ENCODE results near the gene TRAPPC10. TPM values are rescaled to one million over a fixed set of nuclear protein-coding genes. Genes with fewer than 3 reads are reported as not detected.
A peak's percentile ranks its signal among the peaks of the same experiment; 100 is the strongest.

The TRAPPC10 gene
- total RNA-seq, 4 donors from 2014 or later = 38.6 to 77.8 (median 55.3) TPM

- no peaks in the 10 kb centered on the region for H3K27me3 ChIP-seq
- no peak overlapping the region for H3K4me3 ChIP-seq (replicated peaks in 1 of 3)
- no peaks in the 10 kb centered on the region for H3K9me3 ChIP-seq
- peaks cover 4 to 5% of the 10 kb centered on the region in 2 donors for H3K36me3 ChIP-seq
- intact Hi-C loops (cut with DNase I) = no loop called here
- 90 to 92% methylated on average over 6 of the region's 6 CpGs for WGBS, 2 donors
- TF ChIP-seq POLR2A (IDR thresholded peaks at IDR 0.05) (no peak), CTCF (IDR thresholded peaks at IDR 0.05) (no peak)
- DNase-seq = no peak
- no peaks in the 10 kb centered on the region for H3K4me1 ChIP-seq
- no peak overlapping the region for H3K27ac ChIP-seq
Measured at GRCh38 chr21:44043613-44044012, 31.5 kb downstream of the TRAPPC10 start.

- Histone ChIP-seq H3K27ac (no peak overlapping the region), H3K36me3 (no peaks in the 10 kb centered on the region), H3K27me3 (no peaks in the 10 kb centered on the region), H3K4me3 (replicated peaks in 1 of 3) (no peak overlapping the region), H3K4me1 (peaks cover 29% of the 10 kb centered on the region in 2 donors), H3K9me3 (no peaks in the 10 kb centered on the region)
- 97% methylated on average over 18 of the region's 18 CpGs for WGBS, 2 donors
- DNase-seq = no peak
- TF ChIP-seq POLR2A (IDR thresholded peaks at IDR 0.05) = no peak
- no peak for TF ChIP-seq CTCF (IDR thresholded peaks at IDR 0.05)
- intact Hi-C loops (cut with DNase I) = no loop called here
Measured at GRCh38 chr21:44046734-44047133, 34.6 kb downstream of the TRAPPC10 start.

- 84 to 90% methylated on average over 7 of the region's 7 CpGs for WGBS, 2 donors
- TF ChIP-seq CTCF (IDR thresholded peaks at IDR 0.05) = no peak
- no peak for TF ChIP-seq POLR2A (IDR thresholded peaks at IDR 0.05)
- no peaks in the 10 kb centered on the region for H3K27me3 ChIP-seq
- no peak overlapping the region for H3K27ac ChIP-seq
- H3K4me1 ChIP-seq = peaks cover 42% of the 10 kb centered on the region in 2 donors
- no peaks in the 10 kb centered on the region for H3K9me3 ChIP-seq
- no peak for DNase-seq
- no peaks in the 10 kb centered on the region for H3K36me3 ChIP-seq
- H3K4me3 ChIP-seq (replicated peaks in 1 of 3) = no peak overlapping the region
- intact Hi-C loops (cut with DNase I) = no loop called here
Measured at GRCh38 chr21:44047996-44048560, 36.0 kb downstream of the TRAPPC10 start.

GRCh38 chr21:44049182-44049581, 37.1 kb downstream of the TRAPPC10 start:
- peak overlapping the region; percentile 82 to 89 (median 84) for H3K27ac ChIP-seq
- no peaks in the 10 kb centered on the region for H3K36me3 ChIP-seq
- H3K4me1 ChIP-seq = peaks cover 48 to 52% of the 10 kb centered on the region in 2 donors
- intact Hi-C loops (cut with DNase I) = no loop called here
- WGBS, 2 donors = 76 to 85% methylated on average over 5 of the region's 5 CpGs
- DNase-seq = peak; percentile 63
- no peaks in the 10 kb centered on the region for H3K27me3 ChIP-seq
- no peak overlapping the region for H3K4me3 ChIP-seq (replicated peaks in 1 of 3)
- TF ChIP-seq CTCF (IDR thresholded peaks at IDR 0.05) (peak in 2 of 6 experiments; percentile 24 to 32), POLR2A (IDR thresholded peaks at IDR 0.05) (no peak)
- no peaks in the 10 kb centered on the region for H3K9me3 ChIP-seq

GRCh38 chr21:44049606-44050005, 37.5 kb downstream of the TRAPPC10 start:
- whole genome bisulfite sequencing, 2 donors = 74 to 92% methylated on average over 3 of the region's 3 CpGs
- intact Hi-C loops (cut with DNase I) = no loop called here
- H3K4me3 ChIP-seq (replicated peaks in 1 of 3) = no peak overlapping the region

More at GRCh38 chr21:44049606-44050005, 37.5 kb downstream of the TRAPPC10 start:
- Histone ChIP-seq H3K9me3 (no peaks in the 10 kb centered on the region), H3K36me3 (no peaks in the 10 kb centered on the region), H3K27ac (peak overlapping the region; percentile 84 to 89 (median 85)), H3K4me1 (peaks cover 53 to 56% of the 10 kb centered on the region in 2 donors), H3K27me3 (no peaks in the 10 kb centered on the region)
- TF ChIP-seq POLR2A (IDR thresholded peaks at IDR 0.05) (no peak), CTCF (IDR thresholded peaks at IDR 0.05) (no peak)
- DNase-seq = peak; percentile 55 to 59

Measured in thyroid gland (tissue), 4 donors.